ENCODE measurements around the gene ASPG.
A peak's percentile ranks its signal among the peaks of the same experiment; 100 is the strongest.

ASPG gene

DNA sequence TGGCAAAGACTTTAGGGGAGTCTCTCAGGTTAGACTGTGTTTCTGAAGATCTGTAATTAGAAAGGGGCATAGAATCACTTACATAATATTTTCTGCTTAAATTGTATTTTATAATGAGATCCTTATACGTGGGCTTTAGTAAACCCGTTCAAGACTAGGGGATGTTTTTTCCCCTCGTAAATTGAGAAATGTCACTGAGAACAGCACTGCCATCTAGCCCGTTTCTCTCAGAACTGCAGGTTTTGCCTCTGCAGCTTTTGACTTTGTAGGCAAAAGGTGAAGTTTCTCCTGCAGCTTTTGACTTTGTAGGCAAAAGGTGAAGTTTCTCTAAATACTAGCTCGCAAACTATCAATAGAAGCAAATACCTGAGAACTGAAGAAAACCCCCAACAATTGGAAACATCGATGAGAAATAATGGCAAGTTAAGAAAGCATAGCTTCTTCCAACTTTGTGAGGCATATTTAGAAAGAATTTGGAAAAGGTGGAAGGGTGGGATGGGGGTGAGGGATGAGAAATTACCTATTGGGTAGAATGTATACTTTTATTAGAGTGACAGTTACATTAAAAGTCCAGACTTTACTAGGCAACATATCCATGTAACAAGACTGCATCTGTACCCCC is 9.9 kb upstream of the ASPG start:
- no peak overlapping the region for H3K27ac ChIP-seq
- no peak for TF ChIP-seq ZFX (IDR thresholded peaks at IDR 0.05)
- TF ChIP-seq, protein P1, sequence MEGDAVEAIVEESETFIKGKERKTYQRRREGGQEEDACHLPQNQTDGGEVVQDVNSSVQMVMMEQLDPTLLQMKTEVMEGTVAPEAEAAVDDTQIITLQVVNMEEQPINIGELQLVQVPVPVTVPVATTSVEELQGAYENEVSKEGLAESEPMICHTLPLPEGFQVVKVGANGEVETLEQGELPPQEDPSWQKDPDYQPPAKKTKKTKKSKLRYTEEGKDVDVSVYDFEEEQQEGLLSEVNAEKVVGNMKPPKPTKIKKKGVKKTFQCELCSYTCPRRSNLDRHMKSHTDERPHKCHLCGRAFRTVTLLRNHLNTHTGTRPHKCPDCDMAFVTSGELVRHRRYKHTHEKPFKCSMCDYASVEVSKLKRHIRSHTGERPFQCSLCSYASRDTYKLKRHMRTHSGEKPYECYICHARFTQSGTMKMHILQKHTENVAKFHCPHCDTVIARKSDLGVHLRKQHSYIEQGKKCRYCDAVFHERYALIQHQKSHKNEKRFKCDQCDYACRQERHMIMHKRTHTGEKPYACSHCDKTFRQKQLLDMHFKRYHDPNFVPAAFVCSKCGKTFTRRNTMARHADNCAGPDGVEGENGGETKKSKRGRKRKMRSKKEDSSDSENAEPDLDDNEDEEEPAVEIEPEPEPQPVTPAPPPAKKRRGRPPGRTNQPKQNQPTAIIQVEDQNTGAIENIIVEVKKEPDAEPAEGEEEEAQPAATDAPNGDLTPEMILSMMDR (conservative IDR thresholded peaks at IDR 0.05), result peak; percentile 78

DNA sequence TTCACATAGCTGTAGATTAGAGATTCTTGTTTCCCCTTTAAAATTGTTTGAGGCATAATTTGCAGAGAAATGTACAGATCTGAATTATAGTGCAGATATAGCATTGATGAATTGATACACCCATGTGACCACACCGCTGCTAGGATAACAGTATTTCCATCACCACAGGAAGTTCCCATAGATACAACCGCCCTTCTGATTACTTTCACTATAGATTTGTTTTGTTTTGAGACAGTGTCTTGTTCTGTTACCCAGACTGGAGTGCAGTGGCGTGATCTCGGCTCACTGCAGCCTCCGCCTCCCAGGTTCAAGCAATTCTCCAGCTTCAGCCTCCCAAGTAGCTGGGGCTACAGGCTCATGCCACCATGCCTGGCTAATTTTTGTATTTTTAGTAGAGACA is 8.8 kb upstream of the ASPG start:
- H3K27ac ChIP-seq, result no peak overlapping the region
- TF ChIP-seq, protein P1 (conservative IDR thresholded peaks at IDR 0.05), result no peak
- no peak for TF ChIP-seq ZFX (IDR thresholded peaks at IDR 0.05)

DNA sequence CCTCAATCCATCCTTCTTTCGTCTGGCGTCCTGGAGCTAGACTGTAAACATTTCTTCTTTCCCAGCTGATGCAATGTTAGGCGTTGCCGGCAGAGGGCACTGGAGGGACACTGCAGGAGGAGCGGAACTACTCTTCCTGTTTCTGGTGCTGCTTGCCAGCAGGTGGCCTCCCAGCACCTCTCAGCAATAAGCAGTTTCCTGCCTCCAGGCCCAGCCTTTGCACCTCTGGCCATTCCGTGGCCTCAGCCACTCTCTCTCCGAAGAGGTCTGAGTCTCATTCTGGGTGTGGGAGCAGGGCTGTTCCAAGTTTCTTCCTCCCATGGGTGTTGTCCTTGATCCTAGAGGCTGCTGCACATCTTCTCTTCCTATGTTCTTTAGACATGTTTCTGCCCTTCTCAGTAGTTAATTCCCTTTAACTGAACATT is 7.5 kb upstream of the ASPG start:
- no peak overlapping the region for H3K27ac ChIP-seq
- no peak for TF ChIP-seq ZFX (IDR thresholded peaks at IDR 0.05)
- TF ChIP-seq, protein P1 (conservative IDR thresholded peaks at IDR 0.05), result peak; percentile 100

DNA sequence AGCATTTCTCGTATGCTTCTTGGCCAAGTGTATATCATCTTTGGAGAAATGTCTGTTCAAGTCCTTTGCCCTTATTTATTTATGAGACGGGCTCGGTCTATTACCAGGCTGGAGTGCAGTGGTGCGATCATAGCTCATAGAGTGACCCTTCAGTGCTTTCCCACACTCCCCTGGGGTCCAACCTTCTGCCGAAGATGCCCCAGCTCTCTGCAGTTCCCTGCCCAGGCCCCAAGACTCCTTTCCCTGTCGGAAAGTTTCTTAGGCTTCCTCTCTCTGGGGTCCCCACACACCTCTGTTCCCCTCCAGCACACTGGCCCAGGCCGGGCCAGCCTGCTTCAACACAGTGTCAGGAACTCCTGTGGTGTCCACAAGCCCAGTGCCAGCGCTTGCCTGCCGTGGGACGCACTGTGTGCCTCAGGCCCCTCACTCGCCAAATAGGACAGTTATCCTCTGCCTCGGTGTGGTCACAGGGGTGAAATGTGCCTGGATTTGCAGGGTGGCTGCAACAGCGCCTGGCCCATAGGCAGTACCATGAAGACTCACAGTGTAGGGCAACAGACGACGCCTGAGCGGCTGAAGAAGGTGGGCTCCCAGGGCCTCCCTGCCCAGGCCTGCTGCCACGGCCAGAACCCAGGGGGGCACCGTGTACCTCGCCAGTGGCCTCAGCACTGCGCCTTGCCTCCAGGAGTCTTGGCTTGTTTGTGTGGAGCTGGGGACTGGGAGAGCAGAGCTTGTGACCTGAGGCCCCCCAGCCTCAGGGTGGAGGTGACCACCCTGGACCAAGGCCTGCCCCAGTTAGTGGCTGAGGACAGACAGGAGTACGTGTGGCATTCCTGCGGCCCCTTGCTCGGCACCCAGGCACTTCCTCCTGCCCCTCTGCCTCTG is 4.9 kb upstream of the ASPG start:
- no peak for TF ChIP-seq ZFX (IDR thresholded peaks at IDR 0.05)
- TF ChIP-seq, protein P1 (conservative IDR thresholded peaks at IDR 0.05), result no peak
- H3K27ac ChIP-seq, result no peak overlapping the region

DNA sequence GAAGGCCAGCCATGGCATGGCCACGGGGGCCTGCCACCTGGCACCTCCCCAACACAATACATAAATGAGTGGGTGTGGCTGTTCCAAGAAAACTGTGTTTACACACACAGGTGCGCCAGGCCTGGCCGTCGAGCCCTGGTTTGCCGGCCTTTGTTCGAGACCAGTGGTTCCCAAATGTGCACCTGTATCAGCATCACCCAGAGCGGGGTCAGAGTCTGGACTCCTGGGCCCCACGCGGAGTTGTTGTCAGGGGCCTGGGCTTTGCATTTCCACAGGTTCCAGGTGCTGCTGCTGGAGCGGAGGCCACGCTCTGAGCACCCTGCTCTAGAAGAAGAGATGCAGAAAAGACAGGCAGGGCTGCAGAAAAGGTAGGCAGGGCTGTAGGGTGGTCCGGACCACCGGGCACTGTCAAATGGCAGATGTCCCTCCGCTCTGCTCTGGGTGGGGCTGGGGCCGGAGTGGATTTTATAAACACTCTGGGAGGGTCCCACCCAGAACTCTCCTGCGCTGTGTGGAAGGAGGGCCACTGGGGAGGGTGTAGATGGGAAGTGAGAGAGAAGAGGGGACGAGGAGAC is 4.2 kb upstream of the ASPG start:
- no peak for TF ChIP-seq ZFX (IDR thresholded peaks at IDR 0.05)
- TF ChIP-seq, protein P1 (conservative IDR thresholded peaks at IDR 0.05), result no peak

DNA sequence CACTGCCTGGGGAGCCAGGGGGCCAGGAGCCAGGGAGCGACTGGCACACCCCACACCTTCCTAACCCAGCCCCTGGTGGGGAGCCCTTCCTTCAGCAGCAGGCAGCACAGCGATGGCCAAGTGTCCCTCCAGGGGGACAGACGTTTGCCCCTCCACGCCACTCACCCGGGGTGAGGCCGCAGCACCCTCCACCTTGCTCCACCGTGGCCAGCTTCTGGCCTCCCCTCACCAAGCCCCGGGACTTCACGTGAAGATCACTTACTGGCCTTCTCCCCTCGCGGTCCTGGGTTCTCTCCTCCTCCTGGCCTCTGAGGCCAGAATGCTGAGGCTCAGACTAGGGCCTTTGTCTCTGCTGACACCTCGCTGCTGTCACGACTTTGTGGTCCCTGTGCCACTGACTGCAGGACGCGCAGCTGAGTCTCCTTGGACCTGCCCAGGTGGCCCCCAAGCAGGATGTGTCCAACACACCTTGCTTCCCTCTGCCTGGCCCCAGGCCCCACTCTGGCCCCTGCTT is 3.5 kb upstream of the ASPG start:
- no peak for TF ChIP-seq ZFX (IDR thresholded peaks at IDR 0.05)
- TF ChIP-seq, protein P1 (conservative IDR thresholded peaks at IDR 0.05), result no peak

More for the DNA sequence above, 4.2 kb upstream of the ASPG start:
- H3K27ac ChIP-seq, result no peak overlapping the region

DNA sequence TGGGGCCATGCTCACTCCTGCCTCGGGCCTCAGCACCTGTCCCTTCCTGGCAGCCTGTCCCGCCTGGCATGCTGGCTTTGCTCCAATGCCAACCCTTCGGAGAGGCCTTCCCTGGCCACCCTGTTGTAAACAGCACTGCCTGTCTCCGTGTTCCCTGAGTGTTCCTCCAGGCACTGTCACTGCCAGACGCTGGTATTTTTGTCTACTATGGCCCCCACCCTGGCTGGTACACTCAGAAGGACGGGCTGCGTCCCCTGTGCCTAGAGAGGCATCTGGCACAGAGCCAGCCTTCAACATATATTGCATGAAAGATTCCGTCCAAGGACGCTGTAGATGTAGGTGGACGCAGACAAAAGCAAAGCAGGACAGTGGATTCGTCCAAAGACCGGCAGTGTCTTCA is 2.7 kb upstream of the ASPG start:
- no peak overlapping the region for H3K27ac ChIP-seq
- TF ChIP-seq ZFX (IDR thresholded peaks at IDR 0.05), result no peak
- TF ChIP-seq, protein P1 (conservative IDR thresholded peaks at IDR 0.05), result no peak

More for the DNA sequence above, 3.5 kb upstream of the ASPG start:
- H3K27ac ChIP-seq, result no peak overlapping the region

Data from C4-2B (cell line).